Stimulated activated CD4-positive, alpha-beta T cell treated with anti-CD3 and anti-CD28 coated beads, Interleukin-2, amount 100 ng/mL, for 24 hours (primary cell): ENCODE results near the gene HOXD9.

Experiments used
- DNase-seq, 2 donors: peaks; one replicate each; pipeline ENCODE4 v3.0.0-alpha.2; 2020

The HOXD9 gene

GRCh38 chr2:176126929-176127773 lies 4.6 kb downstream of the HOXD9 start:
- DNase-seq: peak; percentile 77 to 80

- DNase-seq: no peak
Measured at GRCh38 chr2:176127774-176128072, 5.2 kb downstream of the HOXD9 start.

GRCh38 chr2:176128172-176128981 lies 5.9 kb downstream of the HOXD9 start:
- DNase-seq: no peak

GRCh38 chr2:176128982-176129796 lies 6.7 kb downstream of the HOXD9 start, which contains the start of gene HOXD8:
Gene HOXD8 (plus strand): TSS chr2:176129705. CDS start chr2:176130367, 662 bp downstream.
- peak in 1 of 2 donors; percentile 21 for DNase-seq

GRCh38 chr2:176129813-176130146 lies 7.3 kb downstream of the HOXD9 start:
- no peak for DNase-seq

GRCh38 chr2:176130147-176130956 lies 7.8 kb downstream of the HOXD9 start:
- DNase-seq: peak in 1 of 2 donors; percentile 38

GRCh38 chr2:176130957-176131847 lies 8.7 kb downstream of the HOXD9 start:
- no peak for DNase-seq

- DNase-seq: no peak
Measured at GRCh38 chr2:176131848-176132158, 9.3 kb downstream of the HOXD9 start.

GRCh38 chr2:176132205-176133171 lies 10.0 kb downstream of the HOXD9 start:
- DNase-seq: no peak

GRCh38 chr2:176133389-176133788 lies 10.9 kb downstream of the HOXD9 start:
- DNase-seq: no peak

- DNase-seq: no peak
Measured at GRCh38 chr2:176134035-176134434, 11.5 kb downstream of the HOXD9 start.

GRCh38 chr2:176135035-176135440 lies 12.5 kb downstream of the HOXD9 start:
- DNase-seq: no peak

GRCh38 chr2:176136374-176137251 lies 14.1 kb downstream of the HOXD9 start:
- no peak for DNase-seq

GRCh38 chr2:176137252-176137580 lies 14.7 kb downstream of the HOXD9 start:
- no peak for DNase-seq

GRCh38 chr2:176137906-176138305 lies 15.4 kb downstream of the HOXD9 start:
- no peak for DNase-seq

- no peak for DNase-seq
Measured at GRCh38 chr2:176138526-176138922, 16.0 kb downstream of the HOXD9 start.

GRCh38 chr2:176138923-176139660 lies 16.6 kb downstream of the HOXD9 start:
- no peak for DNase-seq

GRCh38 chr2:176139661-176140512 lies 17.4 kb downstream of the HOXD9 start:
- DNase-seq: no peak
